H1 (cell line): ENCODE measurements around the gene USH1C. TPM values are rescaled to one million over a fixed set of nuclear protein-coding genes. Genes with fewer than 3 reads are reported as not detected.

Experiments
- CTCF ChIA-PET: fragments of 300-600 bp; sonication (Branson Sonifier 250); formaldehyde crosslinking; loops from one replicate; lab custom pipeline; 2021; ENCODE audit not compliant: partially characterized antibody; lab: Charles Lee
- POLR2A ChIA-PET: fragments of 300-600 bp; sonication (Branson Sonifier 250); formaldehyde crosslinking; loops from one replicate; lab custom pipeline; 2021; ENCODE audit warnings: inconsistent platforms; ENCODE audit not compliant: partially characterized antibody; lab: Charles Lee
- DNase-seq, 2 experiments: peaks; one replicate each; pipeline versions ENCODE4 v3.0.0 to v3.0.0-alpha.2; 2010 to 2022; ENCODE audit warnings: low spot score in 2 of 2, low read depth in 1 of 2, mixed read lengths in 1 of 2
- FAIRE-seq: peaks from 2 replicates; lab custom pipeline; 2011; peaks lifted over from hg19 to GRCh38; lab: Jason Lieb, UNC
- H2AFZ ChIP-seq: 2 replicates; pipeline ENCODE4 v1.8.1; 2012; ENCODE audit warnings: low read length, inconsistent platforms
- H2AK5ac ChIP-seq: 2 replicates; pipeline ENCODE4 v1.6.1; 2013; ENCODE audit warnings: low read depth, low read length
- H2BK120ac ChIP-seq: replicated peaks from 2 replicates; pipeline ENCODE3; 2013; ENCODE audit warnings: low read depth, low read length, inconsistent platforms
- H2BK12ac ChIP-seq: 2 replicates; pipeline ENCODE4 v1.6.1; 2013; ENCODE audit warnings: low read depth, low read length
- H2BK15ac ChIP-seq: 2 replicates; pipeline ENCODE4 v1.6.1; 2013; ENCODE audit warnings: low read length
- H2BK20ac ChIP-seq: 2 replicates; pipeline ENCODE4 v1.6.1; 2013; ENCODE audit warnings: low read length
- H2BK5ac ChIP-seq: 2 replicates; pipeline ENCODE4 v1.6.1; 2013; ENCODE audit warnings: low read depth, low read length
- H3K14ac ChIP-seq: 2 replicates; pipeline ENCODE4 v1.6.1; 2013; ENCODE audit warnings: inconsistent platforms; ENCODE audit not compliant: insufficient read length
- H3K18ac ChIP-seq: 2 replicates; pipeline ENCODE4 v1.6.1; 2013; ENCODE audit warnings: low read length; ENCODE audit errors: extremely low read depth
- H3K23ac ChIP-seq: 2 replicates; pipeline ENCODE4 v1.6.1; 2013; ENCODE audit warnings: inconsistent platforms; ENCODE audit not compliant: insufficient read length
- H3K23me2 ChIP-seq: 2 replicates; pipeline ENCODE4 v1.6.1; 2013; ENCODE audit warnings: low read depth, low read length
- H3K27ac ChIP-seq: 2 replicates; pipeline ENCODE4 v1.6.1; 2011; ENCODE audit warnings: low read depth, low read length, inconsistent platforms
- H3K27me3 ChIP-seq, 4 experiments: replicated peaks in 1 of 4; 1 replicate in 1 of 4; 2 replicates in 3 of 4; pipeline versions ENCODE4 v1.6.1 to v1.8.1; 2011 to 2013; ENCODE audit warnings: low read length in 3 of 4, mild to moderate bottlenecking in 3 of 4, inconsistent platforms in 2 of 4, mixed read lengths in 2 of 4, moderate library complexity in 1 of 4; ENCODE audit not compliant: control insufficient read depth in 3 of 4, insufficient read depth in 3 of 4; ENCODE audit errors: extremely low read depth in 1 of 4
- H3K36me3 ChIP-seq, 4 experiments: 2 replicates each; pipeline versions ENCODE4 v1.6.1 to v1.8.1; 2011 to 2013; ENCODE audit warnings: mild to moderate bottlenecking in 4 of 4, low read length in 3 of 4, moderate library complexity in 2 of 4, control low read depth in 1 of 4, inconsistent platforms in 1 of 4; ENCODE audit not compliant: insufficient read depth in 4 of 4, control insufficient read depth in 2 of 4
- H3K4ac ChIP-seq: replicated peaks from 2 replicates; pipeline ENCODE3; 2013; ENCODE audit warnings: low read length, low read depth, mixed read lengths, inconsistent platforms; ENCODE audit not compliant: insufficient read length
- H3K4me1 ChIP-seq, 4 experiments: replicated peaks in 1 of 4; 1 replicate in 1 of 4; 2 replicates in 3 of 4; pipeline versions ENCODE4 v1.6.1 to v1.8.1; 2011 to 2013; ENCODE audit warnings: low read length in 3 of 4, inconsistent platforms in 2 of 4, mixed read lengths in 1 of 4; ENCODE audit not compliant: insufficient read depth in 4 of 4, control insufficient read depth in 3 of 4
- H3K4me2 ChIP-seq, 2 experiments: 2 replicates each; pipeline versions ENCODE4 v1.6.1 to v1.8.1; 2011 to 2013; ENCODE audit warnings: low read depth in 2 of 2, low read length in 2 of 2, control low read depth in 1 of 2, inconsistent platforms in 1 of 2, mild to moderate bottlenecking in 1 of 2; ENCODE audit not compliant: insufficient read depth in 1 of 2
- H3K4me3 ChIP-seq, 4 experiments: fragments of 200-600, 300-600 bp in 1 of 4; sonication (generic), shearing (Covaris generic), sonication (Bioruptor Twin) in 1 of 4; 2 replicates each; pipeline versions ENCODE4 v1.5.1 to v1.8.1; 2011 to 2016; ENCODE audit warnings: low read length in 4 of 4, low read depth in 3 of 4, control low read depth in 2 of 4, inconsistent platforms in 2 of 4, mild to moderate bottlenecking in 2 of 4, mixed read lengths in 1 of 4, moderate library complexity in 1 of 4; ENCODE audit not compliant: insufficient read depth in 2 of 4; ENCODE audit errors: extremely low read depth in 1 of 4
- H3K56ac ChIP-seq: replicated peaks from 2 replicates; pipeline ENCODE3; 2013; ENCODE audit warnings: low read depth, mild to moderate bottlenecking, mixed read lengths, low read length, inconsistent platforms; ENCODE audit not compliant: insufficient read length
- H3K79me1 ChIP-seq: 2 replicates; pipeline ENCODE4 v1.6.1; 2013; ENCODE audit warnings: low read depth, low read length, control low read depth
- H3K79me2 ChIP-seq, 2 experiments: 2 replicates each; pipeline versions ENCODE4 v1.6.1 to v1.8.1; 2012 to 2013; ENCODE audit warnings: low read length in 2 of 2, mild to moderate bottlenecking in 2 of 2, inconsistent platforms in 1 of 2; ENCODE audit not compliant: insufficient read depth in 2 of 2, control insufficient read depth in 1 of 2
- H3K9ac ChIP-seq, 4 experiments: replicated peaks in 1 of 4; 1 replicate in 1 of 4; 2 replicates in 3 of 4; pipeline versions ENCODE4 v1.6.1 to v1.8.1; 2011 to 2013; ENCODE audit warnings: low read depth in 3 of 4, low read length in 3 of 4, control low read depth in 2 of 4, mild to moderate bottlenecking in 2 of 4, moderate library complexity in 2 of 4, inconsistent platforms in 1 of 4; ENCODE audit errors: extremely low read depth in 1 of 4
- H3K9me3 ChIP-seq, 2 experiments: 2 replicates each; pipeline versions ENCODE4 v1.6.1 to v1.8.1; 2012 to 2013; ENCODE audit warnings: mild to moderate bottlenecking in 2 of 2, moderate library complexity in 2 of 2, control low read depth in 1 of 2, inconsistent platforms in 1 of 2, low read depth in 1 of 2, low read length in 1 of 2, mixed read lengths in 1 of 2; ENCODE audit not compliant: insufficient read depth in 2 of 2
- H4K20me1 ChIP-seq, 2 experiments: replicated peaks in 1 of 2; 2 replicates each; pipeline versions ENCODE3 to v1.8.1; 2011 to 2013; ENCODE audit warnings: inconsistent platforms in 2 of 2, low read length in 2 of 2, mild to moderate bottlenecking in 1 of 2; ENCODE audit not compliant: insufficient read depth in 2 of 2, control insufficient read depth in 1 of 2
- H4K5ac ChIP-seq: 2 replicates; pipeline ENCODE4 v1.6.1; 2013; ENCODE audit warnings: low read length, low read depth, mixed read lengths, inconsistent platforms; ENCODE audit not compliant: insufficient read length
- H4K8ac ChIP-seq: 2 replicates; pipeline ENCODE4 v1.8.0; 2013; ENCODE audit warnings: mild to moderate bottlenecking, moderate library complexity, low read length, inconsistent platforms; ENCODE audit not compliant: insufficient read depth; ENCODE audit errors: extremely low read depth
- H4K91ac ChIP-seq: replicated peaks from 2 replicates; pipeline ENCODE3; 2013; ENCODE audit warnings: low read length, mixed read lengths, inconsistent platforms; ENCODE audit not compliant: insufficient read length
- BACH1 ChIP-seq: IDR thresholded peaks from 2 replicates; pipeline ENCODE4 v1.6.1; 2012; ENCODE audit warnings: low read length, improper control_type of control experiment
- EGR1 ChIP-seq: IDR thresholded peaks from 2 replicates; pipeline ENCODE4 v1.6.1; 2011; ENCODE audit warnings: low read depth, low read length, borderline replicate concordance
- EP300 ChIP-seq, 2 experiments: IDR thresholded peaks; 1 replicate in 1 of 2; 2 replicates in 1 of 2; pipeline ENCODE4 v1.6.1; 2011 to 2012; ENCODE audit warnings: low read depth in 2 of 2, low read length in 2 of 2, mild to moderate bottlenecking in 2 of 2, borderline replicate concordance in 1 of 2, inconsistent platforms in 1 of 2, moderate library complexity in 1 of 2
- HDAC2 ChIP-seq, 2 experiments: fragments of 300-600 bp in 1 of 2; sonication (generic) in 1 of 2; IDR thresholded peaks; 2 replicates each; pipeline ENCODE4 v1.6.1; 2011 to 2012; ENCODE audit warnings: low read depth in 2 of 2, low read length in 2 of 2, mild to moderate bottlenecking in 2 of 2, moderate library complexity in 2 of 2, borderline replicate concordance in 1 of 2, inconsistent platforms in 1 of 2
- PHF8 ChIP-seq: fragments of 200-600 bp; sonication (generic); conservative IDR thresholded peaks from 2 replicates; pipeline ENCODE4 v1.7.1; 2012; ENCODE audit warnings: low read depth, mild to moderate bottlenecking, inconsistent platforms, low read length, moderate library complexity
- RNF2 ChIP-seq: fragments of 200-900, 300-1000 bp; sonication (generic); IDR thresholded peaks from 2 replicates; pipeline ENCODE4 v1.7.1; 2016; ENCODE audit warnings: borderline replicate concordance, low read depth, mild to moderate bottlenecking, antibody characterized with exemption, low read length; ENCODE audit not compliant: poor library complexity, severe bottlenecking; ENCODE audit errors: missing control alignments
- SP1 ChIP-seq: IDR thresholded peaks from 2 replicates; pipeline ENCODE4 v1.6.1; 2011; ENCODE audit warnings: low read depth, low read length
- TAF7 ChIP-seq: optimal IDR thresholded peaks from 2 replicates; pipeline ENCODE3; 2011; ENCODE audit warnings: low read depth, mild to moderate bottlenecking, inconsistent platforms, low read length, moderate library complexity, borderline replicate concordance
- USF2 ChIP-seq: IDR thresholded peaks from 2 replicates; pipeline ENCODE4 v1.6.1; 2011; ENCODE audit warnings: low read length, improper control_type of control experiment
- WGBS, 2 experiments: shearing (Covaris generic) in 1 of 2; methylation state at CpG; one replicate each; pipeline versions ENCODE4 v1.1.6 to v1.1.7; 2013 to 2015; ENCODE audit warnings: low lambda C conversion rate in 2 of 2, mixed read lengths in 2 of 2, inconsistent platforms in 1 of 2, low coverage in 1 of 2, missing lambda C conversion rate in 1 of 2; ENCODE audit not compliant: insufficient replicate concordance in 2 of 2, insufficient coverage in 1 of 2, insufficient read length in 1 of 2; ENCODE audit errors: extremely low coverage in 1 of 2, missing lambda C conversion rate in 1 of 2; 5-methylcytosine and 5-hydroxymethylcytosine counted together
- polyA plus RNA-seq, 7 experiments: library from polyadenylated mRNA; depleted of rRNA in 3 of 7; stranded (reverse) in 5 of 7; unstranded in 2 of 7; fragments of >200 nt in 5 of 7; fragments of 200-250 nt in 2 of 7; gene quantifications; 1 replicate in 5 of 7; 2 replicates in 1 of 7; 4 replicates in 1 of 7; pipeline versions ENCODE4 v1.2.1 to v1.2.3, GENCODE V29; 2011 to 2013; ENCODE audit warnings: missing spikeins in 2 of 7, mixed read lengths in 2 of 7
- total RNA-seq: library from RNA; stranded (reverse); fragmentation: NEBNext Ultra II Directional; extraction: Animal tissue kit (Norgen Biotek cat#: 25700); gene quantifications from 2 replicates; pipeline ENCODE4 v1.2.1, GENCODE V29; 2021

The USH1C gene
- total and polyA plus RNA-seq, 2 of the 8 experiments (the other 6 are each of a cell fraction or from before 2014, with no cell fraction given), result 1.3 to 1.6 TPM

- Histone ChIP-seq H2BK15ac (0 out of 2 replicates have a peak overlapping the region, but pooled peaks have one; percentile 53), H3K23me2 (no peaks in the 10 kb centered on the region), H2BK12ac (no peak overlapping the region), H3K27ac (no peak overlapping the region), H4K8ac (no peak overlapping the region), H3K14ac (no peak overlapping the region), H4K91ac (no peak overlapping the region), H3K23ac (no peak overlapping the region), H4K5ac (no peak overlapping the region), H2BK5ac (no peak overlapping the region), H3K4me1 (no peaks in the 10 kb centered on the region), H3K56ac (no peak overlapping the region), H2AK5ac (no peak overlapping the region), H3K9me3 (no peaks in the 10 kb centered on the region; a peak in 1 of 4 replicates), H2AFZ (no peak overlapping the region), H3K4me2 (no peak overlapping the region), H3K79me2 (no peaks in the 10 kb centered on the region), H3K4me3 (no peak overlapping the region), H3K79me1 (no peaks in the 10 kb centered on the region), H4K20me1 (peaks cover 2% of the 10 kb centered on the region in 2 experiments), H2BK20ac (0 out of 2 replicates have a peak overlapping the region, but pooled peaks have one; percentile 21), H2BK120ac (no peak overlapping the region), H3K36me3 (no peaks in the 10 kb centered on the region), H3K4ac (no peak overlapping the region), H3K18ac (no peak overlapping the region), H3K27me3 (no peaks in the 10 kb centered on the region), H3K9ac (no peak overlapping the region)
- POLR2A ChIA-PET, result interaction anchor here (1.7 kb wide), 1 partner anchor 14 kb away, joined by 6 read pairs; no protein-coding TSS in a partner anchor
- no peak for TF ChIP-seq EGR1
- TF ChIP-seq TAF7, result no peak
- no peak for TF ChIP-seq EP300 (IDR thresholded peaks at IDR 0.05; ENCODE audit: borderline replicate concordance in 1 of 2, low read depth in 2 of 2, low read length in 2 of 2)
- no peak for TF ChIP-seq HDAC2 (IDR thresholded peaks at IDR 0.05; ENCODE audit: borderline replicate concordance in 1 of 2, low read depth in 2 of 2, low read length in 2 of 2)
- no peak for TF ChIP-seq SP1
- TF ChIP-seq BACH1, result no peak
- no peak for TF ChIP-seq RNF2
- no peak for TF ChIP-seq USF2
- TF ChIP-seq PHF8, result no peak
- WGBS, 2 experiments, result 88% methylated on average over 11 of the region's 11 CpGs; no CpG with 5 or more reads in 1 of the 2 experiments
- CTCF ChIA-PET, result interaction anchor here (1.0 to 3.1 kb wide), 10 partner anchors 10 to 80 kb away, joined by 3 to 25 read pairs (median 5); no protein-coding TSS in a partner anchor
- FAIRE-seq (no peak), DNase-seq (no peak)
These were observed 80.6 kb downstream of the USH1C start for GRCh38 chr11:17463546-17464174.
